HG02870 (cell line): Measurements from ENCODE around the gene L1CAM.

Experiments used
- ATAC-seq: cut with Tn5 transposase; IDR thresholded peaks from one replicate; pipeline ENCODE4 v1.9.1; 2021; ENCODE audit warnings: mild to moderate bottlenecking, moderate library complexity; ENCODE audit not compliant: unreplicated experiment

L1CAM gene

DNA sequence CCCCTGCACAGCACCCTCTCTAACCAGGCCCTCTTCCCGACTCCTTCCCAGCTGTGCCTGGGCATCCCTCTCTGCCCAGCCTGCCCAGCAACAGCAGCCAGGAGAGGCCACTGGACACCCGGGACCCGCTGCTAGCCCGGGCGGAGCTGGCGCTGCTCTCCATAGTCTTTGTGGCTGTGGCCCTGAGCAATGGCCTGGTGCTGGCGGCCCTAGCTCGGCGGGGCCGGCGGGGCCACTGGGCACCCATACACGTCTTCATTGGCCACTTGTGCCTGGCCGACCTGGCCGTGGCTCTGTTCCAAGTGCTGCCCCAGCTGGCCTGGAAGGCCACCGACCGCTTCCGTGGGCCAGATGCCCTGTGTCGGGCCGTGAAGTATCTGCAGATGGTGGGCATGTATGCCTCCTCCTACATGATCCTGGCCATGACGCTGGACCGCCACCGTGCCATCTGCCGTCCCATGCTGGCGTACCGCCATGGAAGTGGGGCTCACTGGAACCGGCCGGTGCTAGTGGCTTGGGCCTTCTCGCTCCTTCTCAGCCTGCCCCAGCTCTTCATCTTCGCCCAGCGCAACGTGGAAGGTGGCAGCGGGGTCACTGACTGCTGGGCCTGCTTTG, 19.6 kb upstream of the L1CAM start:
- no peak for ATAC-seq

DNA sequence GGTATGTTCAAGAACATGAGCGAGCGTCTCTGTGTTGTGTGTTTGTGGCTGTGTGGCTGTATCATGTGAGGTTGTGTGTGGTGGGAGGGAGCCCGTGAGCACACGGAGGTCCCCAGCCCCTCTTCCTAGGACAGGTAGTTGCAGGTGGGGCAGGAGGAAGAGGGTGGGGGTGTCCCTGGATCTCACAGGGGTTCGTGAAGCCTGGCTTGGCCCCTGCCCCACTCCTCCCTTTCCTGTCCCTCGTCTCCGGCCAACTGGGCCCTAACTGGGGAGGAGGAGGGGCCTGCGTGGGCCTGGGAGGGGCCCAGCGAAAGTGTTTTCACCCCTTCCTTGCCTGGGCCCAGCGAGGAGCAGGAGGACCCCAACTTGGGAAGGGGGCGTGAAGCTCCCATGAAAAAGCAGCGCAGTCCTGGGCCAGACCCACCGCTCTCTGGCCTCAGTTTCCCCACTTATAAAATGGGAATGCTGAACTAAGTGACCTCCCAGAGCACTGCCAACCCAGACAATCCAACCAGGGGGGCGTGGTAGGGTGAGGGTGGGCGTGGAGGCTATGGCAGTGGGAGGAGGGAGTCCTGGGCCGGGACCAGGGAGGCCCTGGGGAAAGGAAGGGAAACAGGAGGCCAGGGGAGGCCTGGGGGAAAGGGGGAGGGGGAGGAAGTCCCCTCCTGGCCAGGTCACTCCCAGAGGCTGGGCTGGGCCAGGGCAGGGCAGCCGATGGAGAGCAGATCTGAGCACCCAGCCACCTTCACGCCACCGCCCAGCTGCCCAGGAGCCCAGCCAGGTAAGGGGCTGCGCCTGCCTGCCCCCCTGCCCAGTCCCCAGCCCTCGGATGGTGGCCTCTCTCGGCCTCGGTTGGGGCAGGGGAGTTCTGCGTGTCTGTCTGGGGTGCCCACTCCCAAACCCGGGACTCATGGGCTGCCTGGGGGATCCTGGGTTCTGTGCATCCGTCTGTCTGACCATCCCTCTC, 18.3 kb upstream of the L1CAM start, which contains the start of gene AVPR2:
Gene AVPR2, plus strand, starts transcription at position 683 of the 967 bp plus-strand sequence. CDS start 473 bp downstream, outside the sequence.
- no peak for ATAC-seq

GRCh38 chrX:153903238-153903980, 17.4 kb upstream of the L1CAM start:
- no peak for ATAC-seq

- no peak for ATAC-seq
Observed at GRCh38 chrX:153902385-153902784, 16.4 kb upstream of the L1CAM start.

DNA sequence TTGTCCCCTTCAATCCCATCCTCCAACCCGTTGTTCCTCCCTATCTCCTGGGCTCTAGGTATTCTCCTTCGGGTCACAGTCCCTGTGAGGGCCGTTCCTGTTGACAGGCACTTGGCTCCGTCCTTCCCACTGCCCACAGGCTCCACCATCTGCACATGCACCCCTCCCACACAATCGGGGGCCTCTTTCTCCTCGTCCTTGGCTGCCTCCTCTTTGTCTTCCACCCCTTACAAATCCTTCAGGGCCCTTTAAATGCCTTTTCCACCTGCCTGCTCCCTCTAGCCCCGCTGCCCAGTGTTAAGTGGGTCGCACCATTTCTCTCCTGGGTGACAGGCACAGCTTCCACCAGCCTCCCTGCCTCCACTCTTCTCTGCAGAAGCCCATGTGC, 15.8 kb upstream of the L1CAM start:
- ATAC-seq, result no peak

- ATAC-seq, result peak; percentile 71
Observed at GRCh38 chrX:153900831-153901752, 15.1 kb upstream of the L1CAM start.

DNA sequence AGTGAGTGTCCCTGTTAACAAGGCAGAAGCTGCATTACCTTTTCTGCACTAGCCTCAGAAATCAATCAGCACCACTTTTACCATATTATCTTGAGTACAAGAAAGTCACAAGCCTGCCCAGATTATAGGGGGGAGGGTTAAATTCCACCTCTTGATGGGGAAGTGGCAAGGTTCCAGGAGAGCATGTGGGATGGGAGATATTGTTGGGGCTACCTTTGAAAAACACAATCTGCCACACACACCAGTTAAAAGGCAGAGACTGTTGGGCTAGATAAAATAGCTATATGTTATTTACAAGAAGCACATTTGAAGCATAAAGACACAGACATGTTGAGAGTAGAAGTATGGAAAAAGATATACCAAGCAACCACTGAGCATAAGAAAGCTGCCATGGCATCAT, 11.9 kb upstream of the L1CAM start:
- ATAC-seq, result no peak

GRCh38 chrX:153889123-153889522, 3.1 kb upstream of the L1CAM start:
- no peak for ATAC-seq

DNA sequence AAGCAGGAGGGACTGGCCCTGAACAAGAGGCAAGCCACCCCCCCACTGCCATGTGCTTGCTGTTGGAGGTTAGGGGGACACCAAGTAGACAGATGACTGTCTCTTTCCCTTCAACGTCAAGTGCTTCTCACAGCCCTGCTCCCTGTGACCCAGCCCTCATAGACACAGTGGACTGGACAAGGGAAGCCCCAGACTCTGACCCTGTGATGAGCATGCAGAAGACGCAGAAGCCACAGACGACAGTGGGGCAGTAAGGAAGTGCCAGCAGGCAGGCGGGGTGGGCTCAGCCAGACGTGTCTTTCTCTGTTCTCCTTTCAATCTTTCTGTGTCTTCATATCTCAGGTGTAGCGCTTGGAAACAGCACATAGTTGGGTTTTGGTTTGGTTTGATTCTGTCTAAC, 2.4 kb upstream of the L1CAM start:
- no peak for ATAC-seq

GRCh38 chrX:153887385-153887784, 1.4 kb upstream of the L1CAM start:
- no peak for ATAC-seq

GRCh38 chrX:153886915-153887314, 942 bp upstream of the L1CAM start:
- ATAC-seq, result no peak

- no peak for ATAC-seq
Observed at GRCh38 chrX:153885208-153885787, 675 bp downstream of the L1CAM start.

GRCh38 chrX:153884590-153884989, 1.4 kb downstream of the L1CAM start:
- ATAC-seq, result no peak

- ATAC-seq, result no peak
Observed at GRCh38 chrX:153884136-153884535, 1.8 kb downstream of the L1CAM start.

DNA sequence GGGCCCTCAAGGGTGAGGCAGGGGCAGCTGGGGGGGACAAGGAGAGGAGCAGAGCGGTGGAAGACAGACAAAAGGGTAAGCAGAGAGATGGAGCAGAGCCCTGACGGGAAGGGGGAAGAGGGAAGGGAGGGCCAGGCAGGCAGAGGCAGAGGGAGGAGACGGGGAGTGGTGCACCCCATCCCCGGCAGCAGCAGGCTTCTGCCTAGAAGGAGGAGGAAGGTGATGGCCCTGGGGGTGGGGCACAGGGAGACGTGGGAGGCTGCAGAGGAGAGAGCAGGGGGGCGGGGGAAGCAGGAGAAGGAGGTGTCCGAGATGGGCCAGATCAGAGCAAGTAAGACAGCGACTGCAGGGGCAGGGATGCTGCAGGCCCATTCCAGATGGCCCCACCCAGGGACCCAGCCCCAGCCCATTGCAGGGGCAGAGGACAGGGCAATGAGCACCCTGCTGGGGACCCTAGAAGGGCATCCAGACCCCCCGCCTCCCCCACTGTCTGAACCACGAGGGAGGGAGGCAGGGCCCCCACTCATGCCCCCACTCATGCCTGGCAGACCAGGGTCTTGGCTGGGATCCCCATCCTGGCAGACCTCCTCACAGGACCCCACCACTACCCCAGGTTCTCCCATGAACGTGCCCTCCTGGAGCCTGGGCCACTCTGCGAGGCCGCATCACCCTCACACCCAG, 2.7 kb downstream of the L1CAM start:
- no peak for ATAC-seq

GRCh38 chrX:153882557-153882956, 3.4 kb downstream of the L1CAM start:
- no peak for ATAC-seq

GRCh38 chrX:153882086-153882498, 3.9 kb downstream of the L1CAM start:
- no peak for ATAC-seq

DNA sequence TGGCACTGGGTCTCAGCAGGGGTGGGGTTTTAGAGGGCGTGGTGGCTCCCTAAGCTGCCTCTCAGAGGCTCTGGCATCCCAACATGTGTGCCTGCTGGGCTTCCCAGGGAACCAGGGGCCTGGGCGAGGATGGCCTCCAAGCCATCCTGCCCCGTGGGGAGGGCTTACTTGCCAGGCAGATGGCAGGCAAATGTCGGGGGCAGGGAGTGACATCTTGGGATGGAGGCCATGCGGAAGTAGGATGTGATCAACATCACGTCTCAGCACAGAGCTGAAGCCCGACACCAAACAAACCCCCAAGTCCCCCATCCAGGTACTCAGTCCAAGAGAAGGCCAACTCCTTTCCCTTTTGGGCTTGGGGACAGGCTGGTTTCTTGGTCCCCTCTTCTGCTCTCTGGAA, 4.7 kb downstream of the L1CAM start:
- no peak for ATAC-seq

DNA sequence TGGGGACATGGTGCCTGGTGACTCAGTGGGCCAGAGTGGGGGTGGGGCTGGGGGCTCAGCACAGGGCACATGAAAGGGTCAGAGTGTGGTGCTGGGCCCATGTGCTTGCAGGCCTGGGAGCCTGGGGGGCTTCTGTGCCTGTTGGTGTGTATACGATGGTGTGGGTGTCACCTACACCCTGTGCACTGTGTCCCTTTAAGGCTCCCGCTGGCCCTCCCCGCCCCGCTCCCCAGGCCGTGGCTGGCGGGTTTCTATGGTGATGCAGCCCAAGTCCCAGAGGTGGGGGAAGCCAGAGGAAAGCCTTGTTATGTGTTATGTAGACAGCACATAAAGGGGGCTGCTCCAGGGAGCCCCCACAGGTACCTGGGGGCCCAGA, 5.5 kb downstream of the L1CAM start:
- no peak for ATAC-seq
